ENCODE data around the gene VTCN1. TPM values are rescaled to one million over a fixed set of nuclear protein-coding genes. Genes with fewer than 3 reads are reported as not detected.

The VTCN1 gene
- total and polyA plus RNA-seq, 2 of the 13 experiments (the other 11 are each of a cell fraction or from before 2014, with no cell fraction given), result not detected

DNA sequence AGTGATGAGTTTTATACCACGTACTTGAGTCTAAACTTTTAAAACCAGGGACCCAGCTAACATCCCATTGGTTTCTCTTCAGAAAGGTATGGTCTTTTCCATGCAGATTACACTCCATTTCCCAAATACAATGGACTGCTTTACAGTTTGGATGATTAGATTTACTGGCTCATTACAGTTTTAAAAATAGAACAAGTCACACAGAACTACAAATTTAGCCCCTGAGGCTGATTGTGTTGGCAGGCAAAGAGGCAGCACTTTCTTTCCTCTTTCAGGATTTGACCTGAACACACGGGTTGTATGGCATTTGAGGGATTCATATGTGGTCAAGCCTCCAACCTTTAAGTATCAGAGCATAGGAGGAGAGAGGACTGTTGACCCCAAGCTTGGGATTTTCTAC is 21.8 kb upstream of the VTCN1 start:
- ATAC-seq, result no peak
- WGBS (ENCODE audit: low lambda C conversion rate), result 3% methylated on average over 2 of the region's 2 CpGs
- ChIA-PET POLR2A (no interaction called here), CTCF (ENCODE audit: low intra/inter-chr PET ratio, low total read pairs) (no interaction called here)
- H2AFZ ChIP-seq (ENCODE audit: low read length), result no peak overlapping the region
- H4K20me1 ChIP-seq (ENCODE audit: insufficient read depth, low read length), result no peaks in the 10 kb centered on the region
- DNase-seq (ENCODE audit: low spot score), result no peak
- H3K4me3 ChIP-seq (replicated peaks in 1 of 3; ENCODE audit: insufficient read depth in 1 of 3, low read depth in 2 of 3, low read length in 3 of 3), result no peak overlapping the region
- TF ChIP-seq ZNF75D (CRISPR knock-in tag; IDR thresholded peaks at IDR 0.05; ENCODE audit: borderline replicate concordance) (no peak), ZNF260 (CRISPR knock-in tag; IDR thresholded peaks at IDR 0.05; ENCODE audit: borderline replicate concordance, low read depth) (no peak), HMG20A (CRISPR knock-in tag; IDR thresholded peaks at IDR 0.05; ENCODE audit: borderline replicate concordance) (no peak), NR2F1 (CRISPR knock-in tag; IDR thresholded peaks at IDR 0.05) (no peak), FOXA3 (CRISPR knock-in tag; IDR thresholded peaks at IDR 0.05) (no peak), NFE2 (CRISPR knock-in tag; IDR thresholded peaks at IDR 0.05) (no peak), CC2D1A (CRISPR knock-in tag; IDR thresholded peaks at IDR 0.05) (no peak), ARID3A (IDR thresholded peaks at IDR 0.05; ENCODE audit: low read depth, low read length) (no peak)
- no peaks in the 10 kb centered on the region for H3K27me3 ChIP-seq (ENCODE audit: control insufficient read depth in 1 of 2, insufficient read depth in 2 of 2, low read length in 2 of 2)
- no peaks in the 10 kb centered on the region for H3K36me3 ChIP-seq (replicated peaks in 1 of 2; ENCODE audit: control insufficient read depth in 1 of 2, insufficient read depth in 2 of 2, low read length in 2 of 2)
- intact Hi-C loops (cut with micrococcal nuclease; ENCODE audit: unreplicated experiment) (no loop called here), in situ Hi-C loops (cut with HindIII; ENCODE audit: extremely low pct_ligation_motif_present, low pct_unique_long_range_greater_than_20kb) (no loop called here)
- no peaks in the 10 kb centered on the region for H3K9me3 ChIP-seq (ENCODE audit: low read length)
- no peaks in the 10 kb centered on the region for H3K79me2 ChIP-seq (ENCODE audit: insufficient read depth, low read length)
- H3K9ac ChIP-seq (ENCODE audit: insufficient read depth, low read depth, low read length), result no peak overlapping the region
- BruUV-seq (replicated peaks), result no TSS peak
- H3K4me2 ChIP-seq (ENCODE audit: low read depth, low read length), result no peak overlapping the region
- no peaks in the 10 kb centered on the region for H3K4me1 ChIP-seq (ENCODE audit: insufficient read depth, low read length)
- no peak overlapping the region for H3K27ac ChIP-seq (ENCODE audit: extremely low read length, insufficient read depth, low read length)
- FAIRE-seq, result no peak

All from HepG2 (cell line).